Right lobe of liver (tissue), 4 donors: ENCODE data around the gene SPRED2.

Experiments used
- POLR2A ChIP-seq: fragments of 450-650 bp; IDR thresholded peaks from one replicate; pipeline ENCODE4 v1.6.1; 2017; ENCODE audit warnings: antibody characterized with exemption, mild to moderate bottlenecking
- TF ChIP-seq, protein P1 (sequence below), 4 donors: fragments of 200-600 bp in 3 of 4; fragments of 450-650 bp in 1 of 4; IDR thresholded peaks; one replicate each; pipeline versions ENCODE4 v1.5.1 to v1.8.0; 2016 to 2022; ENCODE audit warnings: antibody characterized with exemption in 4 of 4, mild to moderate bottlenecking in 2 of 4
- donor health status: DM: no; HTN: no; CAD: no.
- donor health status: DM: no; HTN: no; CAD: no.
- donor health status: DM: no; HTN: yes; CAD: no.

DNA sequence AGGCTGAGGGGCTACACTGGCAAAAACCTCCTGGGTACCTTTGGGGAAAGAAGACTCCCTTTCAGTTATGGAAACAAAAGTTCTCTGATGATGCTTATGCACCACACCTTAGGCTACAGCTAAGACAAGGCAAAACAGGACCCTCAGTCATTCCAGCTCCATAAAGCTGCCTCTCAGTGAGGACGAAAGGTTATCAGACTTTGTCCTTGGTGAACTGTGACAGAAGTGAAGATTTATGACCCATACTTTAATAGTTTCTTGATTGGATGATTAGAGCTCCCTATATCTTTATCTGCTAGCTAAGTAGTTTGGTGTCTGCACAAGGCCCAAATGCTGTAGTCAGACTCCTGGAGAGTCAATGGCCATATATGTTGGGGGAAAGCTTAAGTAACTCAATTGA is 40.6 kb upstream of the SPRED2 start:
- TF ChIP-seq, protein P1, sequence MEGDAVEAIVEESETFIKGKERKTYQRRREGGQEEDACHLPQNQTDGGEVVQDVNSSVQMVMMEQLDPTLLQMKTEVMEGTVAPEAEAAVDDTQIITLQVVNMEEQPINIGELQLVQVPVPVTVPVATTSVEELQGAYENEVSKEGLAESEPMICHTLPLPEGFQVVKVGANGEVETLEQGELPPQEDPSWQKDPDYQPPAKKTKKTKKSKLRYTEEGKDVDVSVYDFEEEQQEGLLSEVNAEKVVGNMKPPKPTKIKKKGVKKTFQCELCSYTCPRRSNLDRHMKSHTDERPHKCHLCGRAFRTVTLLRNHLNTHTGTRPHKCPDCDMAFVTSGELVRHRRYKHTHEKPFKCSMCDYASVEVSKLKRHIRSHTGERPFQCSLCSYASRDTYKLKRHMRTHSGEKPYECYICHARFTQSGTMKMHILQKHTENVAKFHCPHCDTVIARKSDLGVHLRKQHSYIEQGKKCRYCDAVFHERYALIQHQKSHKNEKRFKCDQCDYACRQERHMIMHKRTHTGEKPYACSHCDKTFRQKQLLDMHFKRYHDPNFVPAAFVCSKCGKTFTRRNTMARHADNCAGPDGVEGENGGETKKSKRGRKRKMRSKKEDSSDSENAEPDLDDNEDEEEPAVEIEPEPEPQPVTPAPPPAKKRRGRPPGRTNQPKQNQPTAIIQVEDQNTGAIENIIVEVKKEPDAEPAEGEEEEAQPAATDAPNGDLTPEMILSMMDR (IDR thresholded peaks at IDR 0.05): no peak
- TF ChIP-seq POLR2A: no peak
